IMR-90 (cell line): ENCODE results near the gene NDUFB7. TPM values are rescaled to one million over a fixed set of nuclear protein-coding genes. Genes with fewer than 3 reads are reported as not detected.

Source experiments
- ATAC-seq: fragments of 200-7000 bp; cut with Tn5 transposase; 2 replicates; pipeline ENCODE4 v1.9.1; 2020; ENCODE audit warnings: low read depth, mild to moderate bottlenecking, moderate library complexity
- BruUV-seq: library from RNA; stranded (reverse); fragments of 400-500 nt; replicated peaks from 2 replicates; lab custom pipeline; 2021; lab: Mats Ljungman, UMichigan
- CTCF ChIA-PET: fragments of 300-600 bp; formaldehyde crosslinking; extraction: SDS; loops from one replicate; lab custom pipeline; 2021; ENCODE audit warnings: antibody characterized with exemption; lab: Yijun Ruan, JAX
- POLR2A ChIA-PET: fragments of 300-600 bp; sonication (Branson Sonifier 250); formaldehyde crosslinking; loops from one replicate; lab custom pipeline; 2022; ENCODE audit warnings: antibody characterized with exemption; ENCODE audit not compliant: unreplicated experiment; lab: Charles Lee
- DNase-seq: peaks from one replicate; pipeline ENCODE4 v3.0.0; 2013
- H2AFZ ChIP-seq: replicated peaks from 2 replicates; pipeline ENCODE3; 2013; ENCODE audit warnings: low read length, mild to moderate bottlenecking; ENCODE audit not compliant: poor library complexity
- H2AK5ac ChIP-seq: 2 replicates; pipeline ENCODE4 v1.6.1; 2013; ENCODE audit warnings: low read depth, low read length, inconsistent platforms
- H2AK9ac ChIP-seq: replicated peaks from 2 replicates; pipeline ENCODE3; 2013; ENCODE audit warnings: mild to moderate bottlenecking, low read depth, low read length, moderate library complexity; ENCODE audit not compliant: poor library complexity
- H2BK120ac ChIP-seq: 2 replicates; pipeline ENCODE4 v1.6.1; 2013; ENCODE audit warnings: low read depth, low read length, inconsistent platforms
- H2BK15ac ChIP-seq: 3 replicates; pipeline ENCODE4 v1.6.1; 2013; ENCODE audit warnings: low read depth, low read length, inconsistent platforms
- H2BK20ac ChIP-seq: 2 replicates; pipeline ENCODE4 v1.6.1; 2013; ENCODE audit warnings: low read depth, mild to moderate bottlenecking, inconsistent platforms, low read length, moderate library complexity
- H2BK5ac ChIP-seq: 2 replicates; pipeline ENCODE4 v1.6.1; 2013; ENCODE audit warnings: mild to moderate bottlenecking, low read depth, low read length, inconsistent platforms; ENCODE audit not compliant: poor library complexity, severe bottlenecking
- H3K14ac ChIP-seq: replicated peaks from 2 replicates; pipeline ENCODE4 v1.6.1; 2013; ENCODE audit warnings: low read depth, low read length, inconsistent platforms
- H3K18ac ChIP-seq: 2 replicates; pipeline ENCODE4 v1.6.1; 2013; ENCODE audit warnings: low read depth, low read length, control low read depth
- H3K23ac ChIP-seq: 2 replicates; pipeline ENCODE4 v1.6.1; 2013; ENCODE audit warnings: low read depth, low read length, inconsistent platforms
- H3K27ac ChIP-seq: 2 replicates; pipeline ENCODE4 v1.5.1; 2013; ENCODE audit warnings: mild to moderate bottlenecking, control low read depth, low read length; ENCODE audit not compliant: insufficient read depth
- H3K27me3 ChIP-seq: 2 replicates; pipeline ENCODE4 v1.6.1; 2013; ENCODE audit warnings: low read length; ENCODE audit not compliant: control insufficient read depth, insufficient read depth
- H3K36me3 ChIP-seq: 2 replicates; pipeline ENCODE4 v1.6.1; 2013; ENCODE audit warnings: low read length, mixed read lengths; ENCODE audit not compliant: control insufficient read depth, insufficient read depth
- H3K4ac ChIP-seq: 2 replicates; pipeline ENCODE4 v1.6.1; 2013; ENCODE audit warnings: low read depth, low read length, inconsistent platforms
- H3K4me1 ChIP-seq: 2 replicates; pipeline ENCODE4 v1.6.1; 2013; ENCODE audit warnings: low read length, mixed read lengths; ENCODE audit not compliant: control insufficient read depth, insufficient read depth
- H3K4me2 ChIP-seq: 2 replicates; pipeline ENCODE4 v1.6.1; 2013; ENCODE audit warnings: low read depth, mild to moderate bottlenecking, control low read depth, low read length, moderate library complexity
- H3K4me3 ChIP-seq: 2 replicates; pipeline ENCODE4 v1.5.1; 2013; ENCODE audit warnings: low read depth, mild to moderate bottlenecking, control low read depth, low read length, moderate library complexity; ENCODE audit not compliant: insufficient read depth
- H3K56ac ChIP-seq: 2 replicates; pipeline ENCODE4 v1.6.1; 2013; ENCODE audit warnings: low read length, inconsistent platforms; ENCODE audit not compliant: insufficient read depth; ENCODE audit errors: extremely low read depth
- H3K79me1 ChIP-seq, 2 experiments: 2 replicates each; pipeline ENCODE4 v1.6.1; 2013; ENCODE audit warnings: low read length in 2 of 2, inconsistent platforms in 1 of 2, low read depth in 1 of 2
- H3K9ac ChIP-seq: 2 replicates; pipeline ENCODE4 v1.6.1; 2013; ENCODE audit warnings: low read depth, low read length, control low read depth
- H3K9me1 ChIP-seq: 2 replicates; pipeline ENCODE4 v1.6.1; 2013; ENCODE audit warnings: low read length, inconsistent platforms; ENCODE audit not compliant: insufficient read depth
- H3K9me3 ChIP-seq: 2 replicates; pipeline ENCODE4 v1.6.1; 2013; ENCODE audit warnings: low read length; ENCODE audit not compliant: control insufficient read depth, insufficient read depth
- H4K20me1 ChIP-seq: 2 replicates; pipeline ENCODE4 v1.6.1; 2013; ENCODE audit warnings: low read length, inconsistent platforms; ENCODE audit not compliant: insufficient read depth
- H4K5ac ChIP-seq: 2 replicates; pipeline ENCODE4 v1.6.1; 2013; ENCODE audit warnings: mild to moderate bottlenecking, low read depth, low read length, control low read depth
- H4K8ac ChIP-seq, 2 experiments: 2 replicates each; pipeline ENCODE4 v1.6.1; 2013; ENCODE audit warnings: low read depth in 2 of 2, low read length in 2 of 2, control low read depth in 1 of 2, inconsistent platforms in 1 of 2
- H4K91ac ChIP-seq: 2 replicates; pipeline ENCODE4 v1.6.1; 2013; ENCODE audit warnings: low read depth, low read length, inconsistent platforms; ENCODE audit not compliant: insufficient read depth
- BHLHE40 ChIP-seq: fragments of 150-350 bp; IDR thresholded peaks from 2 replicates; pipeline ENCODE4 v1.6.1; 2016; ENCODE audit warnings: mild to moderate bottlenecking, low read depth, low read length
- CEBPB ChIP-seq: IDR thresholded peaks from 2 replicates; pipeline ENCODE4 v1.6.1; 2012; ENCODE audit warnings: low read depth, low read length, improper control_type of control experiment
- CHD1 ChIP-seq: IDR thresholded peaks from 2 replicates; pipeline ENCODE4 v1.6.1; 2012; ENCODE audit warnings: low read depth, low read length, improper control_type of control experiment
- FOS ChIP-seq: fragments of 150-350 bp; IDR thresholded peaks from 2 replicates; pipeline ENCODE4 v1.6.1; 2016; ENCODE audit warnings: low read depth, low read length
- MAFK ChIP-seq: IDR thresholded peaks from 2 replicates; pipeline ENCODE4 v1.6.1; 2012; ENCODE audit warnings: low read depth, low read length, improper control_type of control experiment
- MAZ ChIP-seq: IDR thresholded peaks from 2 replicates; pipeline ENCODE4 v1.6.1; 2012; ENCODE audit warnings: low read depth, mild to moderate bottlenecking, low read length, improper control_type of control experiment, moderate library complexity, borderline replicate concordance
- MXI1 ChIP-seq: IDR thresholded peaks from 2 replicates; pipeline ENCODE4 v1.6.1; 2012; ENCODE audit warnings: low read depth, mild to moderate bottlenecking, low read length, moderate library complexity, borderline replicate concordance
- NFE2L2 ChIP-seq: fragments of 150-350 bp; IDR thresholded peaks from 2 replicates; pipeline ENCODE4 v1.6.1; 2016; ENCODE audit warnings: low read depth, mild to moderate bottlenecking, low read length
- POLR2A ChIP-seq: IDR thresholded peaks from 2 replicates; pipeline ENCODE4 v1.6.1; 2012; ENCODE audit warnings: mild to moderate bottlenecking, low read depth, low read length
- RAD21 ChIP-seq: IDR thresholded peaks from 2 replicates; pipeline ENCODE4 v1.6.1; 2012; ENCODE audit warnings: low read length, improper control_type of control experiment
- RCOR1 ChIP-seq: IDR thresholded peaks from 2 replicates; pipeline ENCODE4 v1.6.1; 2012; ENCODE audit warnings: mild to moderate bottlenecking, low read length, improper control_type of control experiment; ENCODE audit not compliant: insufficient replicate concordance
- RFX5 ChIP-seq: IDR thresholded peaks from 2 replicates; pipeline ENCODE4 v1.8.0; 2012; ENCODE audit warnings: low read depth, mild to moderate bottlenecking, low read length, moderate library complexity
- SMC3 ChIP-seq: fragments of 150-350 bp; IDR thresholded peaks from 2 replicates; pipeline ENCODE4 v1.6.1; 2016; ENCODE audit warnings: low read depth, mild to moderate bottlenecking, antibody characterized with exemption, low read length, moderate library complexity
- WGBS, 2 experiments: methylation state at CpG; one replicate each; pipeline versions ENCODE4 v1.1.5 to v1.1.7; 2013; ENCODE audit warnings: missing lambda C conversion rate in 2 of 2; ENCODE audit not compliant: insufficient read length in 1 of 2; ENCODE audit errors: extremely low coverage in 2 of 2; 5-methylcytosine and 5-hydroxymethylcytosine counted together
- dilution Hi-C: fragments of 300-500 bp; cut with HindIII; formaldehyde crosslinking; loops from one replicate; pipeline ENCODE4 v1.14.3; 2018; ENCODE audit warnings: low sequenced_read_pairs; ENCODE audit not compliant: unreplicated experiment
- in situ Hi-C: fragments of 300-500 bp; cut with MboI; formaldehyde crosslinking; loops from 3 replicates; pipeline ENCODE4 v1.14.3; 2019; ENCODE audit warnings: low sequenced_read_pairs, inconsistent platforms, mixed read lengths
- intact Hi-C: fragments of 100-400 bp; cut with micrococcal nuclease; formaldehyde crosslinking; loops from 2 replicates; pipeline ENCODE4 v1.10.0; 2022
- polyA plus RNA-seq, 3 experiments: library from polyadenylated mRNA; depleted of rRNA; stranded (reverse); fragments of >200 nt; gene quantifications; 2 replicates each; pipeline ENCODE4 v1.2.3, GENCODE V29; 2012; ENCODE audit warnings: low replicate concordance in 1 of 3
- total RNA-seq: library from RNA; depleted of rRNA; stranded (reverse); fragments of >200 nt; gene quantifications from 2 replicates; pipeline ENCODE4 v1.2.3, GENCODE V29; 2012
- TF ChIP-seq, protein P1 (sequence below): fragments of 150-350 bp; IDR thresholded peaks from 2 replicates; pipeline ENCODE4 v1.6.1; 2017; ENCODE audit warnings: mild to moderate bottlenecking, antibody characterized with exemption, low read length, low read depth
- TF ChIP-seq, protein P2 (sequence below): conservative IDR thresholded peaks from 2 replicates; pipeline ENCODE4 v1.5.1; 2012; ENCODE audit warnings: mild to moderate bottlenecking, low read depth, low read length, improper control_type of control experiment
- TF ChIP-seq, protein P3 (sequence below): fragments of 150-350 bp; IDR thresholded peaks from 2 replicates; pipeline ENCODE4 v1.6.1; 2016; ENCODE audit warnings: low read depth, mild to moderate bottlenecking, low read length, moderate library complexity, borderline replicate concordance

The NDUFB7 gene
- total and polyA plus RNA-seq, 2 of the 4 experiments (the other 2 are of a cell fraction) = 436 to 523 TPM

DNA sequence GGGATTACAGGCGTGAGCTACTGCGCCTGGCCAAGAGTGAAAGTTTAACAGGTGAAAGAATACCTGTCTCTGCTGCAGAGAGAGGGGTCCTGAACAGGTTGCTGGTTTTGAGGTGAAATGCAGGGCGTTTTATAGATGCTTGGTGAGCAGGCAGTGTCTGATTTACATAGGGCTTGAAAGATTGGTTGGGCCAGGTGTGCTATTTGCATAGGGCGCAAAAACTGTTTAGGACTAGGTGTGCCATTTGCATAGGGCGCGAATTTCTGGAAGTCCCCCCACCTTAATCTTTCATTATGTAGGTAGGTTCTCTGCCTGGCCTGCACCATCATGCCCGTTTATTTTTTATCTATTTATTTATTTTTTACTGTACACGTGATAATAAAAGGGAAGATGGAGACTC lies 4.5 kb upstream of the NDUFB7 start:
- in situ Hi-C loops (loop anchor here (25.0 kb wide), 1 partner anchor 311 kb away; the partner anchor contains the start of gene OR7A17), intact Hi-C loops (no loop called here), dilution Hi-C loops (no loop called here)
- Histone ChIP-seq H3K14ac (no peak overlapping the region), H3K36me3 (no peaks in the 10 kb centered on the region), H3K4me2 (no peak overlapping the region), H3K9ac (no peak overlapping the region), H3K4ac (no peak overlapping the region), H3K4me3 (no peak overlapping the region), H2AK5ac (no peak overlapping the region), H4K8ac (no peak overlapping the region), H3K79me1 (peaks cover 2 to 5% of the 10 kb centered on the region in 2 experiments; a peak in 3 of 4 replicates), H3K4me1 (no peaks in the 10 kb centered on the region), H3K9me1 (no peaks in the 10 kb centered on the region), H4K20me1 (no peaks in the 10 kb centered on the region; the same call in 1 of the 2 replicates), H2BK15ac (no peak overlapping the region), H3K18ac (no peak overlapping the region), H3K27me3 (no peaks in the 10 kb centered on the region), H3K23ac (no peak overlapping the region), H2BK5ac (no peak overlapping the region), H3K9me3 (no peaks in the 10 kb centered on the region), H4K91ac (no peak overlapping the region), H2BK120ac (no peak overlapping the region), H2AFZ (no peak overlapping the region), H2AK9ac (no peak overlapping the region), H3K27ac (no peak overlapping the region), H4K5ac (no peak overlapping the region), H3K56ac (no peak overlapping the region), H2BK20ac (no peak overlapping the region)
- BruUV-seq = no TSS peak
- POLR2A ChIA-PET = no interaction called here
- TF ChIP-seq CHD1 (no peak), MAFK (no peak), SMC3 (no peak), CEBPB (no peak), FOS (no peak), NFE2L2 (no peak), RFX5 (no peak), MXI1 (no peak), RCOR1 (no peak), MAZ (no peak), RAD21 (no peak), POLR2A (no peak), BHLHE40 (no peak)
- TF ChIP-seq, protein P1, sequence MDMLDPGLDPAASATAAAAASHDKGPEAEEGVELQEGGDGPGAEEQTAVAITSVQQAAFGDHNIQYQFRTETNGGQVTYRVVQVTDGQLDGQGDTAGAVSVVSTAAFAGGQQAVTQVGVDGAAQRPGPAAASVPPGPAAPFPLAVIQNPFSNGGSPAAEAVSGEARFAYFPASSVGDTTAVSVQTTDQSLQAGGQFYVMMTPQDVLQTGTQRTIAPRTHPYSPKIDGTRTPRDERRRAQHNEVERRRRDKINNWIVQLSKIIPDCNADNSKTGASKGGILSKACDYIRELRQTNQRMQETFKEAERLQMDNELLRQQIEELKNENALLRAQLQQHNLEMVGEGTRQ = no peak
- TF ChIP-seq, protein P2, sequence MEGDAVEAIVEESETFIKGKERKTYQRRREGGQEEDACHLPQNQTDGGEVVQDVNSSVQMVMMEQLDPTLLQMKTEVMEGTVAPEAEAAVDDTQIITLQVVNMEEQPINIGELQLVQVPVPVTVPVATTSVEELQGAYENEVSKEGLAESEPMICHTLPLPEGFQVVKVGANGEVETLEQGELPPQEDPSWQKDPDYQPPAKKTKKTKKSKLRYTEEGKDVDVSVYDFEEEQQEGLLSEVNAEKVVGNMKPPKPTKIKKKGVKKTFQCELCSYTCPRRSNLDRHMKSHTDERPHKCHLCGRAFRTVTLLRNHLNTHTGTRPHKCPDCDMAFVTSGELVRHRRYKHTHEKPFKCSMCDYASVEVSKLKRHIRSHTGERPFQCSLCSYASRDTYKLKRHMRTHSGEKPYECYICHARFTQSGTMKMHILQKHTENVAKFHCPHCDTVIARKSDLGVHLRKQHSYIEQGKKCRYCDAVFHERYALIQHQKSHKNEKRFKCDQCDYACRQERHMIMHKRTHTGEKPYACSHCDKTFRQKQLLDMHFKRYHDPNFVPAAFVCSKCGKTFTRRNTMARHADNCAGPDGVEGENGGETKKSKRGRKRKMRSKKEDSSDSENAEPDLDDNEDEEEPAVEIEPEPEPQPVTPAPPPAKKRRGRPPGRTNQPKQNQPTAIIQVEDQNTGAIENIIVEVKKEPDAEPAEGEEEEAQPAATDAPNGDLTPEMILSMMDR = no peak
- TF ChIP-seq, protein P3, sequence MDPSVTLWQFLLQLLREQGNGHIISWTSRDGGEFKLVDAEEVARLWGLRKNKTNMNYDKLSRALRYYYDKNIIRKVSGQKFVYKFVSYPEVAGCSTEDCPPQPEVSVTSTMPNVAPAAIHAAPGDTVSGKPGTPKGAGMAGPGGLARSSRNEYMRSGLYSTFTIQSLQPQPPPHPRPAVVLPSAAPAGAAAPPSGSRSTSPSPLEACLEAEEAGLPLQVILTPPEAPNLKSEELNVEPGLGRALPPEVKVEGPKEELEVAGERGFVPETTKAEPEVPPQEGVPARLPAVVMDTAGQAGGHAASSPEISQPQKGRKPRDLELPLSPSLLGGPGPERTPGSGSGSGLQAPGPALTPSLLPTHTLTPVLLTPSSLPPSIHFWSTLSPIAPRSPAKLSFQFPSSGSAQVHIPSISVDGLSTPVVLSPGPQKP = no peak
- CTCF ChIA-PET = no interaction called here
- 100% methylated on average over 1 of the region's 8 CpGs; no CpG with 5 or more reads in 1 of the 2 experiments for WGBS, 2 experiments
- ATAC-seq (no peak), DNase-seq (no peak)
